ENCODE measurements around the gene MAPKBP1. TPM values are rescaled to one million over a fixed set of nuclear protein-coding genes. Genes with fewer than 3 reads are reported as not detected.

The MAPKBP1 gene
- total RNA-seq, 2 experiments from 2014 or later = 14.5 to 17.4 TPM

GRCh38 chr15:41856262-41856661, 82.0 kb downstream of the MAPKBP1 start:
- TF ChIP-seq EZH2phosphoT487 (IDR thresholded peaks at IDR 0.05; ENCODE audit: borderline replicate concordance, low read depth, low read length) (no peak), CTCF (conservative IDR thresholded peaks at IDR 0.05; ENCODE audit: low read length) (no peak)
- Histone ChIP-seq H3K9me3 (ENCODE audit: low read length) (no peaks in the 10 kb centered on the region), H3K4me3 (ENCODE audit: low read depth, low read length, poor library complexity, severe bottlenecking) (no peak overlapping the region), H2AFZ (ENCODE audit: low read length) (no peak overlapping the region), H4K20me1 (ENCODE audit: insufficient read depth, low read length) (no peaks in the 10 kb centered on the region), H3K27ac (ENCODE audit: low read depth, low read length, poor library complexity, severe bottlenecking) (no peak overlapping the region), H3K36me3 (ENCODE audit: insufficient read depth, low read length) (no peaks in the 10 kb centered on the region), H3K4me1 (ENCODE audit: insufficient read depth, low read length, poor library complexity, severe bottlenecking) (peaks cover 9% of the 10 kb centered on the region), H3K9me2 (ENCODE audit: insufficient read depth, low read length) (no peaks in the 10 kb centered on the region), H3K4me2 (ENCODE audit: low read length) (no peak overlapping the region), H3K79me2 (ENCODE audit: insufficient read depth, low read depth, low read length) (no peaks in the 10 kb centered on the region)
- ChIA-PET CTCF (ENCODE audit: unreplicated experiment) (no interaction called here), POLR2A (no interaction called here)
- BruUV-seq (replicated peaks) = no TSS peak
- DNase-seq (ENCODE audit: low spot score) = no peak
- intact Hi-C loops (cut with micrococcal nuclease; ENCODE audit: unreplicated experiment) = no loop called here

- no TSS peak for BruUV-seq (replicated peaks)
- POLR2A ChIA-PET = no interaction called here
- intact Hi-C loops (cut with micrococcal nuclease; ENCODE audit: unreplicated experiment) = no loop called here
- H3K79me2 ChIP-seq (ENCODE audit: insufficient read depth, low read depth, low read length) = no peaks in the 10 kb centered on the region
- no peak overlapping the region for H2AFZ ChIP-seq (ENCODE audit: low read length)
- H3K27ac ChIP-seq (ENCODE audit: low read depth, low read length, poor library complexity, severe bottlenecking) = no peak overlapping the region
- H3K9me2 ChIP-seq (ENCODE audit: insufficient read depth, low read length) = no peaks in the 10 kb centered on the region
- H3K4me2 ChIP-seq (ENCODE audit: low read length) = no peak overlapping the region
- H3K4me1 ChIP-seq (ENCODE audit: insufficient read depth, low read length, poor library complexity, severe bottlenecking) = peaks cover 9% of the 10 kb centered on the region
- no peaks in the 10 kb centered on the region for H4K20me1 ChIP-seq (ENCODE audit: insufficient read depth, low read length)
- no peak for DNase-seq (ENCODE audit: low spot score)
- no peak overlapping the region for H3K4me3 ChIP-seq (ENCODE audit: low read depth, low read length, poor library complexity, severe bottlenecking)
- H3K9me3 ChIP-seq (ENCODE audit: low read length) = no peaks in the 10 kb centered on the region
- TF ChIP-seq EZH2phosphoT487 (IDR thresholded peaks at IDR 0.05; ENCODE audit: borderline replicate concordance, low read depth, low read length) = no peak
- TF ChIP-seq CTCF (conservative IDR thresholded peaks at IDR 0.05; ENCODE audit: low read length) = no peak
- CTCF ChIA-PET (ENCODE audit: unreplicated experiment) = no interaction called here
- no peaks in the 10 kb centered on the region for H3K36me3 ChIP-seq (ENCODE audit: insufficient read depth, low read length)
Observed at GRCh38 chr15:41856716-41857115, 82.4 kb downstream of the MAPKBP1 start.

DNA sequence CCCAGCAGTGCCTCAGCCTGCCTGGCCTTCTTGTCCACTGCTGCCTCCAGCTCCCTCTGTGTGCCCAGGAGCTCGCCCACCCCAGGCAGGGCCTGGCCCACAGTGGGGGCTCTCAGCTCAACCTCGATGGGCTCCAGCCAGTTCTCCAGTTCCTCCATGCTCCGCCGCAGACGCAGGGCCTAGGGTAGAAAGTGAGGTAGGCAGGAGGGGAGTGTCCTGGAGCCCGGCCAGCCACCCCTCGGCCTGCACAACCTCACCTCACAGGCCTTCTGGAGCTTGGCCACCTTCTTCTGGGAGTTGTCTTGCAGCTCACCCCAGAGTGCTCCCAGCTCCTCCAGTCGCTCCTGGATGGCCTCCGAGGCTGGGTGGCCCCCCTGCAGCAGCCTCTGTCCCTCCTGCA, 83.0 kb downstream of the MAPKBP1 start:
- DNase-seq (ENCODE audit: low spot score) = no peak
- Histone ChIP-seq H3K9me2 (ENCODE audit: insufficient read depth, low read length) (no peaks in the 10 kb centered on the region), H3K4me1 (ENCODE audit: insufficient read depth, low read length, poor library complexity, severe bottlenecking) (peaks cover 9% of the 10 kb centered on the region), H3K79me2 (ENCODE audit: insufficient read depth, low read depth, low read length) (no peaks in the 10 kb centered on the region), H3K9me3 (ENCODE audit: low read length) (no peaks in the 10 kb centered on the region), H3K4me2 (ENCODE audit: low read length) (no peak overlapping the region), H2AFZ (ENCODE audit: low read length) (no peak overlapping the region), H3K27ac (ENCODE audit: low read depth, low read length, poor library complexity, severe bottlenecking) (no peak overlapping the region), H3K4me3 (ENCODE audit: low read depth, low read length, poor library complexity, severe bottlenecking) (no peak overlapping the region), H4K20me1 (ENCODE audit: insufficient read depth, low read length) (no peaks in the 10 kb centered on the region), H3K36me3 (ENCODE audit: insufficient read depth, low read length) (no peaks in the 10 kb centered on the region)
- CTCF ChIA-PET (ENCODE audit: unreplicated experiment) = no interaction called here
- POLR2A ChIA-PET = no interaction called here
- TF ChIP-seq CTCF (conservative IDR thresholded peaks at IDR 0.05; ENCODE audit: low read length) (no peak), EZH2phosphoT487 (IDR thresholded peaks at IDR 0.05; ENCODE audit: borderline replicate concordance, low read depth, low read length) (no peak)
- intact Hi-C loops (cut with micrococcal nuclease; ENCODE audit: unreplicated experiment) = no loop called here
- BruUV-seq (replicated peaks) = no TSS peak
